Esophagus muscularis mucosa (tissue), 4 donors: Measurements from ENCODE around the gene LAT. TPM values are rescaled to one million over a fixed set of nuclear protein-coding genes. Genes with fewer than 3 reads are reported as not detected.

ENCODE experiments used
- DNase-seq: peaks from one replicate; pipeline ENCODE4 v3.0.0-alpha.2; 2017; ENCODE audit errors: extremely low spot score
- H3K27ac ChIP-seq, 4 donors: fragments of 200-600 bp; sonication (generic); replicated peaks in 1 of 4; 1 replicate in 3 of 4; 2 replicates in 1 of 4; pipeline ENCODE4 v1.5.1; 2016 to 2019; ENCODE audit warnings: mild to moderate bottlenecking in 1 of 4
- H3K27me3 ChIP-seq, 4 donors: fragments of 200-600 bp; sonication (generic); one replicate each; pipeline versions ENCODE4 v1.5.1 to v1.6.0; 2016 to 2019
- H3K36me3 ChIP-seq, 4 donors: fragments of 200-600 bp; sonication (generic); one replicate each; pipeline ENCODE4 v1.5.1; 2016 to 2019
- H3K4me1 ChIP-seq, 4 donors: fragments of 200-600 bp; sonication (generic); one replicate each; pipeline ENCODE4 v1.5.1; 2016 to 2019
- H3K4me3 ChIP-seq, 4 donors: fragments of 200-600 bp; sonication (generic); 1 replicate in 2 of 4; 2 replicates in 2 of 4; pipeline ENCODE4 v1.5.1; 2016 to 2019; ENCODE audit warnings: mild to moderate bottlenecking in 4 of 4, moderate library complexity in 1 of 4
- H3K9me3 ChIP-seq, 4 donors: fragments of 200-600 bp; sonication (generic); 1 replicate in 3 of 4; 2 replicates in 1 of 4; pipeline ENCODE4 v1.5.1; 2016 to 2019
- CTCF ChIP-seq, 3 experiments: fragments of 200-600 bp in 2 of 3; fragments of 450-650 bp in 1 of 3; sonication (generic) in 2 of 3; IDR thresholded peaks; one replicate each; pipeline ENCODE4 v1.5.1; 2017 to 2019; ENCODE audit warnings: antibody characterized with exemption in 3 of 3, mild to moderate bottlenecking in 2 of 3, moderate library complexity in 1 of 3
- EP300 ChIP-seq: sonication (generic); formaldehyde crosslinking; IDR thresholded peaks from one replicate; pipeline ENCODE4 v1.6.1; 2017; ENCODE audit warnings: antibody characterized with exemption
- POLR2A ChIP-seq: fragments of 450-650 bp; IDR thresholded peaks from one replicate; pipeline ENCODE4 v1.6.1; 2017; ENCODE audit warnings: antibody characterized with exemption, moderate library complexity, mild to moderate bottlenecking, low read depth
- POLR2AphosphoS5 ChIP-seq, 2 donors: sonication (generic); formaldehyde crosslinking; IDR thresholded peaks; one replicate each; pipeline ENCODE4 v1.6.1; 2017; ENCODE audit warnings: antibody characterized with exemption in 2 of 2
- whole genome bisulfite sequencing: methylation state at CpG from one replicate; pipeline ENCODE4 v1.1.5; 2018; 5-methylcytosine and 5-hydroxymethylcytosine counted together
- intact Hi-C: fragments of 100-400 bp; cut with DNase I; formaldehyde crosslinking; loops from one replicate; pipeline ENCODE4 v1.15.1; 2023
- total RNA-seq, 4 donors: library from RNA; depleted of rRNA; stranded (reverse); fragments of >200 nt; gene quantifications; one replicate each; pipeline versions ENCODE4 v1.1.0 to v1.2.1, GENCODE V29; 2016

Gene LAT
- total RNA-seq, 4 donors from 2014 or later = 3.1 to 6.5 (median 6.2) TPM

DNA sequence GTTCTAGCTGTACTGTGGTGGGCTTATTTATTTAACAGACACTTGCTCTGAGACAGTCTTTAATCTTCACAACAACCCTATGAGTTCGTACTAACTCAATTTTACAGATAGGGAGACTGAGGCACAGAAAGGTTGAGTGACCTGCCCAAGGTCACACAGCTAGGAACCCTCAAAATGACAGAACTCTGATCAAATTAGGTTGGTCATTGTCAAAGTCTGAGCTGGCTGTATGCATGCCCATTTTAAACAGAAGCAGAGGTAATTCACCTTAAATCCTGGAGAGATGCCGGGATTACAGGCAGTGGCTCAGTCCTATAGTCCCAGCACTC lies 24.9 kb downstream of the LAT start:
- H3K27ac ChIP-seq = no peak overlapping the region
- H3K4me1 ChIP-seq = no peaks in the 10 kb centered on the region
- no peaks in the 10 kb centered on the region for H3K36me3 ChIP-seq
- H3K9me3 ChIP-seq = no peaks in the 10 kb centered on the region
- intact Hi-C loops = no loop called here
- no peak for TF ChIP-seq POLR2A
- 98% methylated on average over 2 of the region's 2 CpGs for WGBS
- H3K27me3 ChIP-seq = peaks cover 0 to 6% (median 0%) of the 10 kb centered on the region in 4 donors
- no peak overlapping the region for H3K4me3 ChIP-seq
- DNase-seq = no peak

DNA sequence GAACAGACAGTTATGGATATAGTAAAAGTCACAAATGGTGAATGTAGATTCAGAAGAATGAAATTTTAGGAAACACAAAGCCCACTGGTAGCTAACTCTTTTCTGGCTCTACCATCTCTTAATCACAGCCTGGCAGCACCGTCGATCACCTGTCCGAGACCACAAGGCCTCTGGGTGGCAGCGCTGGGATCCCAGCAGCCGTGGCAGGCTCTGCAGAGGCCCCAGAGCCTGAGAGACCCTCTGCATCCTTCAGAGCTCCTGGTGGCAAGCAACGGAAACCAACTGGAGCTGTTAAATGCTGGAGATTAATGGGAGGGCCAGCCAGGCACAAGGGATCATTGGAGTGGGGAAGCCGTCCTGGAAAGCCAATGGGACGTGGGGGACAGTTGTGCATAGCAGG lies 26.3 kb downstream of the LAT start:
- intact Hi-C loops = no loop called here
- H3K36me3 ChIP-seq = no peaks in the 10 kb centered on the region
- H3K27ac ChIP-seq = no peak overlapping the region
- H3K9me3 ChIP-seq = no peaks in the 10 kb centered on the region
- H3K4me1 ChIP-seq = no peaks in the 10 kb centered on the region
- DNase-seq = no peak
- H3K4me3 ChIP-seq = no peak overlapping the region
- TF ChIP-seq POLR2AphosphoS5 (IDR thresholded peaks at IDR 0.05) (no peak), CTCF (IDR thresholded peaks at IDR 0.05) (no peak), EP300 (no peak), POLR2A (no peak)
- peaks cover 0 to 6% (median 0%) of the 10 kb centered on the region in 4 donors for H3K27me3 ChIP-seq
- WGBS = 60% methylated on average over 8 of the region's 8 CpGs

- 84% methylated on average over 4 of the region's 4 CpGs for WGBS
- Histone ChIP-seq H3K27ac (no peak overlapping the region), H3K9me3 (no peaks in the 10 kb centered on the region), H3K4me1 (no peaks in the 10 kb centered on the region), H3K27me3 (peaks cover 0 to 6% (median 0%) of the 10 kb centered on the region in 4 donors), H3K4me3 (no peak overlapping the region), H3K36me3 (no peaks in the 10 kb centered on the region)
- no peak for TF ChIP-seq POLR2AphosphoS5 (IDR thresholded peaks at IDR 0.05)
- TF ChIP-seq POLR2A = no peak
- TF ChIP-seq CTCF (IDR thresholded peaks at IDR 0.05) = no peak
- intact Hi-C loops = no loop called here
- DNase-seq = no peak
Measured at GRCh38 chr16:29011851-29012250, 27.0 kb downstream of the LAT start.

GRCh38 chr16:29012913-29013553 lies 28.2 kb downstream of the LAT start:
- Histone ChIP-seq H3K4me3 (no peak overlapping the region), H3K36me3 (no peaks in the 10 kb centered on the region), H3K4me1 (no peaks in the 10 kb centered on the region), H3K9me3 (no peaks in the 10 kb centered on the region), H3K27ac (peak overlapping the region in 1 of 4 donors; percentile 36), H3K27me3 (peaks cover 0 to 4% (median 0%) of the 10 kb centered on the region in 4 donors)
- DNase-seq = no peak
- WGBS = 66% methylated on average over 9 of the region's 9 CpGs
- intact Hi-C loops = no loop called here
- no peak for TF ChIP-seq POLR2AphosphoS5 (IDR thresholded peaks at IDR 0.05)
- TF ChIP-seq EP300 = no peak
- TF ChIP-seq CTCF (IDR thresholded peaks at IDR 0.05) = no peak
- no peak for TF ChIP-seq POLR2A

- Histone ChIP-seq H3K27me3 (no peaks in the 10 kb centered on the region), H3K4me3 (no peak overlapping the region), H3K4me1 (no peaks in the 10 kb centered on the region), H3K9me3 (no peaks in the 10 kb centered on the region), H3K27ac (no peak overlapping the region), H3K36me3 (no peaks in the 10 kb centered on the region)
- no peak for TF ChIP-seq CTCF (IDR thresholded peaks at IDR 0.05)
- no peak for TF ChIP-seq POLR2AphosphoS5 (IDR thresholded peaks at IDR 0.05)
- no peak for TF ChIP-seq EP300
- no peak for TF ChIP-seq POLR2A
- WGBS = 84% methylated on average over 3 of the region's 3 CpGs
- DNase-seq = no peak
- intact Hi-C loops = no loop called here
Measured at GRCh38 chr16:29014561-29015069, 29.8 kb downstream of the LAT start.
